Transverse colon (tissue), 4 donors: Measurements from ENCODE around the gene PDK2.

Experiments
- POLR2AphosphoS5 ChIP-seq, 3 donors: sonication (generic); formaldehyde crosslinking; IDR thresholded peaks; one replicate each; pipeline ENCODE4 v1.6.1; 2016; ENCODE audit warnings: antibody characterized with exemption in 3 of 3
- TF ChIP-seq, protein P1 (sequence below), 5 experiments: fragments of 200-600 bp in 3 of 5; fragments of 450-650 bp in 2 of 5; sonication (generic) in 3 of 5; IDR thresholded peaks; 1 replicate in 2 of 5; 2 replicates in 3 of 5; pipeline ENCODE4 v1.5.1; 2016 to 2017; ENCODE audit warnings: antibody characterized with exemption in 5 of 5, inconsistent platforms in 3 of 5, mild to moderate bottlenecking in 2 of 5, moderate library complexity in 1 of 5

DNA sequence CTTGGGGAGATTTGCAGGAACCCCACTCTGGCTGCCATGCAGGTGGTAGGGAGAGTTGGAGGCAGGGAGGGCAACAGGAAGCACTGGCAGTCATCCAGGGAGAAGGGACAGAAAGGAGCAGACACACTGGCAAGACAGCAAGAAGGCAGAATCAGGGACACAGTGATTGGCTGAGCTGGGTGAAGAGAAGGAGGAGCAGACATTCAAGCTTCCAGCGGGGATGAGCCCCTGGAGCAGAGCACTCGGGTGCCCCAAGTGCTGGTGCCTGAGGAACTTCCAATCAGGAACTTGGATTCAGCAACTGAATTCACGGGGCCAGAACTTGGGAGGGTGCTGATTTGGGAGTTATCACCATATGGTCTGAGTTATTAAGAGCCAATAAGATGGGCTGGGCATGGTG lies 45.5 kb upstream of the PDK2 start:
- TF ChIP-seq, protein P1, sequence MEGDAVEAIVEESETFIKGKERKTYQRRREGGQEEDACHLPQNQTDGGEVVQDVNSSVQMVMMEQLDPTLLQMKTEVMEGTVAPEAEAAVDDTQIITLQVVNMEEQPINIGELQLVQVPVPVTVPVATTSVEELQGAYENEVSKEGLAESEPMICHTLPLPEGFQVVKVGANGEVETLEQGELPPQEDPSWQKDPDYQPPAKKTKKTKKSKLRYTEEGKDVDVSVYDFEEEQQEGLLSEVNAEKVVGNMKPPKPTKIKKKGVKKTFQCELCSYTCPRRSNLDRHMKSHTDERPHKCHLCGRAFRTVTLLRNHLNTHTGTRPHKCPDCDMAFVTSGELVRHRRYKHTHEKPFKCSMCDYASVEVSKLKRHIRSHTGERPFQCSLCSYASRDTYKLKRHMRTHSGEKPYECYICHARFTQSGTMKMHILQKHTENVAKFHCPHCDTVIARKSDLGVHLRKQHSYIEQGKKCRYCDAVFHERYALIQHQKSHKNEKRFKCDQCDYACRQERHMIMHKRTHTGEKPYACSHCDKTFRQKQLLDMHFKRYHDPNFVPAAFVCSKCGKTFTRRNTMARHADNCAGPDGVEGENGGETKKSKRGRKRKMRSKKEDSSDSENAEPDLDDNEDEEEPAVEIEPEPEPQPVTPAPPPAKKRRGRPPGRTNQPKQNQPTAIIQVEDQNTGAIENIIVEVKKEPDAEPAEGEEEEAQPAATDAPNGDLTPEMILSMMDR (IDR thresholded peaks at IDR 0.05): no peak
- no peak for TF ChIP-seq POLR2AphosphoS5 (IDR thresholded peaks at IDR 0.05)
